ENCODE results near the gene NCEH1.
"Not testable (repeated sequence)": the region's sequence is repeated elsewhere in the genome, so short reads cannot be mapped to it uniquely, and the experiment has no call there.

NCEH1 gene

DNA sequence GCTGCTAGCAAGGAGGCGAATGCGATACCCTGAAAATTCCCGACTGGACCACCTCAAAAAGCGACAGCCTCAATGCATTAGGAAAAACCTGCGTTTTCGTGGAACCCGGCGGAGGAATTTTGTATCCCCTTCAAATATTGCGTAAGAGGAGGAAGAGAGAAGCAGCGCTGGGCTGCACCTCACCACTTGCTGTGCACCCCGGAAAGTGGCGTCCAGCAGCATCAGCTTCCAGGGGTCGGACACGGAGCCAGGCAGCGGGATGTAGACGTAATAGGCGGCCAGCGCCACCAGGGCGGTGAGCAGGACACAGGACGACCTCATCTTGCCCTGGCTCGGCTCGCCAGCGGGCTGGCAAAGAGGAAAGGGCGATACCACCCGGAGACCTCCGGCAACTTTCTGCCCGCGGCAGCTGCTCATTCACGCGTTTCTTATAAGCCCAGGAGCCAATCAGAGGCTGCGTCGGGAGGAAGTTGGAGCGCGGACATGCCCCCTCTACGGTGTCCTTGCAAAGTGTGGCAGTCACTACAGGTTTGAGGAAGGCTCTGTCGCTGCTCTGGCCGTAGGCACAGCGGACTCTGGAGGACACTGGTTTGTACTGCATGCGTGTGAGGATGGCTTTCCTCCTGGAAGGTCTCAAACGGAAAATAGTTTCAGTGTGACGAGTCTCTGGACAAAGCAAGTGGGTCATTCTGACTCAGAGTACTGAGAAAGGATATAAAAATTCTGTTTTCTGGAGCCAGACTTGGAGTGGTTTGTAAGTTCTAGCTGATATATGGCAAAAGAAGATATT lies at the start of gene NCEH1:
Gene NCEH1 (minus strand): TSS at position 404 of the 790 bp plus-strand sequence. CDS start 83 bp downstream, at position 321.
- peak; percentile 95 for DNase-seq

- DNase-seq, result not testable (repeated sequence)
Measured at GRCh38 chr3:172760416-172760815, 49.5 kb upstream of the NCEH1 start.

- DNase-seq, result no peak
Measured at GRCh38 chr3:172753125-172753524, 42.3 kb upstream of the NCEH1 start.

- DNase-seq, result no peak
Measured at GRCh38 chr3:172752651-172753050, 41.8 kb upstream of the NCEH1 start.

- peak; percentile 53 for DNase-seq
Measured at GRCh38 chr3:172751175-172751704, 40.4 kb upstream of the NCEH1 start.

DNA sequence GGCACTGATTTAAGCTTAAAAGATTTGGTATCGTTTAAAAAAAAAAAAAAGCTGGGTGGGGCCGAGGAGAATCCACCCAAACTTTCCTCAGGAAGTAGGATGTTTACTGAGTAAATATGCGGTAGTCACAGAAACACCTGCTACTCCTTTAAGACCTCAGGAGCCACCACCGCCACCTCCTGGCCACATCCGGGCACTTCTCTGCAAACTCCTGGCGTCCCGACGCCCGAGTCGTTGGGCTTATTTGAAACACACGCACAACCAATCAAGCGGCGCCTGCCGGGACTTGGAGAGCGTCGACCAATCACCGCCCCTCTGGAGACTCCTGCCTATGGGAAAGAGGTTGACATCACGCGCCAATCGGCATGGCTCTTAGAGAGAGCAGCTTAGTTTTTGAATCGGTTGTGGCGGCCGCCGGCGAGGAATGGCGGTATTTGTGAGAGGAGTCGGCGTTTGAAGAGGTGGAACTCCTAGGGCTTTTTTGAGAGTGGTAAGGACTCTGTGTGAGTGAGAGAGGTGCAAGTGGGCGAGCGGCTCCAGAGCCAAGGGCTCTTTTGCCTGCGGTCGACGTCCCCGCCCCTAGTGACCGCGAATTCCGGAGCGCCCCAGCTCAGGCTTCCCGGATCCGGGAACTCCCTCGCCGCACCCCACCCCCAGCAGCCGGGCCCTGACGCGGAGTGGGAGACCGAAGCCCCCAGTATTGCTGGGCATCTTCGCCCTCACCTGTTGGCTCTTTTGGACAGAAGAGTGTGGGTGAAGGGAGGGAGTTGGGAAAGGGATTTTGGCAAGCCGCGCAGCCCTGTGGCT lies 39.7 kb upstream of the NCEH1 start, which contains the start of gene ECT2:
Gene ECT2 (plus strand): TSS at position 359 of the 807 bp plus-strand sequence. CDS start 3,805 bp downstream, outside the sequence.
- DNase-seq, result peak; percentile 100

GRCh38 chr3:172750069-172750367 lies 39.2 kb upstream of the NCEH1 start:
- no peak for DNase-seq

DNA sequence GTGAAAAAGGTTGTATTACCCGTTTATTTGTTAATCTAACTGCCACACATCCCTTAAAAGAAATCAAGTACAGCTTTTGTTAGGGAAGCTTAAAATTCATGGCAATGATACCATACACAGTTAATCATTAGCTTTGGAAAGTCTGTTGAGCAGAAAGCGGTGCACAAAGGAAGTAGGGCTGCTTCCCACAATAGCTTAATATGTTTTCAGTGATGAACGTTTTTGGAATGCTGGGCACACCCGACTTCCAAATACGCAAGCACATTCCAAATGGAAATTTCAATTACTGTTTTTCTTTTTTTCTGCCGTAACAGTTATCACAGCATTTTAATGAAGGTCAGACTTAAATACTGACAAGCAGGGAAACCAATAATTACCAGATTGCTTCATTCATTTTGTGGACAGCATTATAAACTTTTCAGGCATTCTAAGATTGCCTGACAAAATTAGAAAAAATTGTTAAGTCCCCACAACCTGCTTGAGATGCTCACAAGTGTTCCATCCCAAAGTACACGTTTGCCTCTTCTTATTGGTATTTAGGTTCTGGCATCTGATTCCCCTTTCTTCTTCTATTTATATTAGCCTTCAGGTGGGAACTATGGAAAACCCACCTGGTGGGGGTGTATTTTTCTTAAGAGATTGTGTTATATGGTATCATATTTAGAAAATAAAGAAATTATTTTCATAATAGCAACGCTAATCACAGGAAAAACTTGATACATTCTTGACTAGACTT lies 38.5 kb upstream of the NCEH1 start:
- no peak for DNase-seq

- no peak for DNase-seq
Measured at GRCh38 chr3:172746475-172746874, 35.6 kb upstream of the NCEH1 start.

GRCh38 chr3:172739462-172739861 lies 28.6 kb upstream of the NCEH1 start:
- DNase-seq, result no peak

- no peak for DNase-seq
Measured at GRCh38 chr3:172735014-172735413, 24.1 kb upstream of the NCEH1 start.

DNA sequence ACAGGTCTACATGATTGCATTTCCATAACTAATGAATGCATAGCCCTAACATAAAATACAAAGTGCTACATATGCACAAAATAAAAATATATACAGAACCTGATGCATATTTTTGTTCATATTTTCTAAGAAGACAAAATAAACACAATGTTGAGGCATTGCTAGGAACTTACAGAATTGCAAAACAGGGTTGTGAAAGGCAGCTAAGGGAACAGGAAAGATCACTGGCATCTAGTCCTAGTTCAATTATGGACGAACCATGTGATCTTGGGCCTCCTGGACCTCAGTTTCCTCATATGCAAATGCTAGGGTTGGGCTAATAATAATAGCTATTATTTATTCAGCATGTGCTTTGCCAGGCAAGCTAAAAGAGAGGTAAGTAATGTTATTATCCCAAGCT lies 15.5 kb upstream of the NCEH1 start:
- no peak for DNase-seq

DNA sequence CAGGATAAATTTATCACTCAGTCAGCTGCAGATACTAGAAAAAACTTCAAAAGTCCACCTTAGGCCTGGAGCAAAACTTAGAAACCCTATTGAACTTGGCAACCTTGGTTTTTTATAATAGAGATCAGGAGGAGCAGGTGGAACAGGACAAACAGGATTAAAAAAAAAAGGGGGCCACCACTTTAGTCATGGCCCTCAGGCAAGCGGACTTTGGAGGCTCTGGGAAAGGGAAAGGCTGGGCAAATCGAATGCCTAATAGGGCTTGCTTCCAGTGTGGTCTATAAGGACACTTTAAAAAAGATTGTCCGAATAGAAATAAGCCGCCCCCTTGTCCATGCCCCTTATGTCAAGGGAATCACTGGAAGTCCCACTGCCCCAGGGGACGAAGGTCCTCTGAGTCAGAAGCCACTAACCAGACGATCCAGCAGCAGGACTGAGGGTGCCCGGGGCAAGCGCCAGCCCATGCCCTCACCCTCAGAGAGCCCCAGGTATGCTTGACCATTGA lies 11.7 kb upstream of the NCEH1 start:
- not testable (repeated sequence) for DNase-seq

GRCh38 chr3:172717493-172718088 lies 6.7 kb upstream of the NCEH1 start:
- no peak for DNase-seq

GRCh38 chr3:172716476-172716875 lies 5.6 kb upstream of the NCEH1 start:
- DNase-seq, result no peak

DNA sequence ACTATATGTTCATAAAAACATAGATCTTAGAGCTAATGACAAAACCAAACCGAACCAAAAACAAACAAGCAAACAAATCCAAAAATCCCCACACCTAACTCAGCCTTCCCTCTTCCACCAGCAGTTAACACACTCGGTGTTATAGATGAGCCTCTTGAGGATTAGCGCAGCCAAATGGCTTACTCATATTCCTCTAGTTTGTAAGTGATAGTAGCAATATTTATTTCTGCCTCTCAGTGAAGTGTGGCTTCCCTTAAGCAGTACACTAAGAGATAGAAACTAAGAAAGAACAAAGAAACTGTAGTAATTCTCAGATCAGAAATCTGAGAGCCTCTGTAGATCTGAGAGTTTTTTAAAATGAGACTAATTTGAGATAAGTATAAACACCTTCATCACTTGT lies 2.4 kb upstream of the NCEH1 start:
- no peak for DNase-seq

DNA sequence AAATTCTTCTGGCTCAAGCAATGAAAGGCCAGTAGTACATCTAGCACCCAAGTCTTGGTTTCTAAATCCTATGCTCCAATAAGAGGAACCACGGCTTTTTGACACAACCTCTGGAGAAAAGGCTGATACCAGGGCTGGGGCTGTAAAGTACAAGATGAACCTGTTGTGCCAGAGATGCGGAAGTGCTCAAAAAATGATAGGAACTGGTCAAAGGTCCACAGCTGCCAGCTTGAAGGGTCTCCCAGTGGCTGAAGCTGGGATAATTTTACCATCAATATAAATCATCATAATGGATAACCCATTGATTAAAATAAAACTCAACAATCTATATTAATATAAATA lies 558 bp upstream of the NCEH1 start:
- DNase-seq, result no peak

- peak; percentile 26 for DNase-seq
Measured at GRCh38 chr3:172709774-172710663, 848 bp downstream of the NCEH1 start.

DNA sequence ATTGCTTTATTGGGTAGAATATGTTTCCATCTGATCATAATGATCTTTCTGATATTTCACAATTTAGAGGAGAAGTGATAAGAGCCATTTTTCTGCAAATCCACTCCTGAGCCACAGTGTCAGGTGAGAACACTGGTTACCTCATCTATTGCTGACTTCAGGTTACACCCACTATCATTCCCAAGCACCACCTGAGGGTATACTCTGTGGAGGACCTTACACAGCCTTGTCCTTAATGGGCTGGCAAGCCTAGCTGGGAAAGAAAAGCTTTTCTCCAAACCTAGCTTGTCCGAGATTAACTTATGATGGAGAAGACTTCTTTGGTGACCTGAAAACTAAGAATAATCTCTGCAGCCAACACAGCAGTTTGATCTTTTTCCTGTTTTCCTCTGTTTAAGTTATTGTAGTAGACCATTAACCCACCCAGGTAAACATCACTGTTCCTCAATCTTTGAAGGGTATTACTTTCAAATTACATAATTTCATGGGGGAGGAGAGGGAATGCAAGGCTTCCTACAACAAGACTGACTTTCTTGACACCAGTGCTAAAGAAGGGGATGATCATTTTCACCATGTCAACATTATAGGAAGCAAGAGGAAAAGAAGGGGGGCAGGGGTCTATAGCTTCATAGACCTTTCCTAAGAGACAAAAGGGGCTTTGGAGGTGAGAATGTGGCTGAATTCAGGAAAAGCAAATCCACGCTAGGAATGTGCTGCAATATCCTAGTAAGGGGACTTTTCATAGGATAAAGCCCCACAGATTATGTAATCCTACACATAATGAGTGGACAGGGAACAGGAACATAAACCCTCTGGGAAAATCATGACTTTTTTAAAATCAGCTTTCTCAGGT lies 1.7 kb downstream of the NCEH1 start:
- no peak for DNase-seq

DNA sequence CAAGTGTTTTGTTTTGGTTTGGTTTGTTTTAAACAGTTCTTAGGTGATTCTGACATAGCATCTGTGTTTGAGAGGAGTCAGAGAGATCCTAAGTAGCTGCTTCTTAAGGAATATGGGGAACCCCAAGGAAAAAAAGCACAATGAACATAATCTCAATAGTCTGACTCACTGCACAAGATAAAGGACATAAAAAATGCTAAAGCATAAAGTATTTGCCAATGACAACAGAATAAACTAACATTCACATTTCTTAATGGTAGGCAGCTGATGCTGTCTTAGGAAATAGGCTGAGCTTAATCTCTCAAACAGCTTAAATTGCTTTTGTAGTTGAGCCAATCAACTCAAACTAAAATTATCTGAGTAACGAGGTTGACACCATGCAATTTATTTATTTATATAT lies 2.9 kb downstream of the NCEH1 start:
- no peak for DNase-seq

GRCh38 chr3:172707030-172707429 lies 3.8 kb downstream of the NCEH1 start:
- no peak for DNase-seq

Data from NCI-H2107 (cell line).